NCI-H1694 (cell line): ENCODE results near the gene NEK10.

ENCODE experiments used
- DNase-seq: peaks from one replicate; lab custom pipeline; 2025; lab: John Stamatoyannopoulos, UW

NEK10 gene

DNA sequence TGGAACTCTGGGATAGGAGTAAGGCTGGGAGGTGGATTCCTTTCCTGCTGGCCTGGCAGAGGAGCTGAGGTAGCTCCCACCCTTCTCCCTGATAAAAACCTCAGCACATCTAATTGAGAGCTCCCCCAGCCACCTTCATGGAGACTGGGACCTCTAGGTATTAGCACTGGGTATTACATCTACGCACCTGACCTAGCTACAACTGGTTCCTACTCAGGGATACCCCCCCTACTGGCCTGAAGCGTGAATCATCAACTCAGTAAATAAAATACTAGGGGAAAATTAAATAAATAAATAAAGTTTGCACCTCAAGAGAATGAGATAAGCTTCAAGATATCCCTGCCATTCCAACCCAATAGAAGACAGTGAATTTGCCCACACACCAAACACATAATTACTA lies 140.4 kb downstream of the NEK10 start:
- no peak for DNase-seq

DNA sequence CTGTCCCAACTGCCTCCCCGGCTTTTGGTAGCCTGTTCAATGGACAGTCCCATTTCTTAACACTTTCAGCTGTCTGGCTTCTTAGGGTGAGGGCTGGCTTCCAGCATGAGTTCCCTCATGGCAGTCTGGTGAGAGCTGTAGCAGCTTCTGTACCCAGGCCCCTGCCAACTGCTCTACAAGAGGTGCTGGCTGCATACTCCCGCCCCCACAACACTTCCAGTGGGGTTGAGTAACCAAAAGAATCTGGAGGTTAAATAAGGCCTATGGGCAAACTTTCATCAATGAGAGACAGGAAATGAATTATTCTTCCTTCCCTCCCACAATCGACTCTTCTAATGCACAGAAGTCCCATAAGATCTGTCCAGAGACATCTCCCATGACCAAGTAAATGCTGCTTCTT lies 145.0 kb downstream of the NEK10 start:
- DNase-seq, result no peak

DNA sequence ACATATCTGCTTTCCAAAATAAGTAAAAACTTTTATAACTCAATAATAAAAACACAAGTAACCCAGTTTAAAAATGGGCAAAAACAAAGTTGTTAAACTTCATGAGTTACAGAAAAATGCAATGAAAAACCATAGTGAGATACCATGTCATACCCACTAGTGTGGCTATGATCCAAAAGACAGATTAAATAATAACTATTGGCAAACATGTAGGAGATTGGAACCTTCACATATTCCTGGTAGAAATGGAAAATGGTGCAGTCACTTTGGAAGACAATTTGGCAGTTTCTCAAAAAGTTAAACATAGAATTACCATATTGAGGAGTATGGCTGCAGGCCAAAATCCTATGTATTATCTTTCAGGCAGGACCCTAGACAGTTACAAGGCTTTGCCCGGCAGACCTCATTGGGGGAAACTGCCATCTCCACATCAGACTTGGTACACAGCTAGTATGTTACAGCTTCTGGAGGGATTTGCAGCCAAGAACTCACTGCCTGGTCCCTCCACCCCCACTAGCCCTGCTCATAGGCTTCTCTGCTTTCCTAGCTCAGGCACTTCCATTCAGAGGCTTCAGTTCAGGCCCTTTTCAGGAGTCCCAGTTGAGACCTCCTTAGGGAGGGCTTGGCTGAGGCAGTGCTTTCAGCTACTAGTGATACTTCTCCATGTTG lies 147.8 kb downstream of the NEK10 start:
- DNase-seq, result no peak

DNA sequence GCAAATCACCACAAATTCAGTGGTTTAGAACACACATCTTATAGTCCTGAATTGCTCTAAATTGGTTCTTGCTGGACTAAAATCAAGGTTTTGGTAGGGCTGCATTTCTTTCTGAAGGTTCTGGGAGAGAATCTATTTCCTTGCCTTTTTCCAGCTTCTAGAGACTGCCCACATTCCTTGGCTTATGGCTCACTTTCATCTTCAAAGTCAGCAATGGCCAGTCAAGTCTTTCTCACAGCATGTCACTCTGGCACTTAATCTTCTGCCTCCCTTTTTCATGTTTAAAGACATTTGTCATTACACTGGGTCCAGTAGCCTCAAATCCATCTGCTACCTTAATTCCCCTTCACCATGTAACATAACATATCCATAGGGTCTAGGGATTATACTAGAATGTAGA lies 149.0 kb downstream of the NEK10 start:
- DNase-seq, result no peak

DNA sequence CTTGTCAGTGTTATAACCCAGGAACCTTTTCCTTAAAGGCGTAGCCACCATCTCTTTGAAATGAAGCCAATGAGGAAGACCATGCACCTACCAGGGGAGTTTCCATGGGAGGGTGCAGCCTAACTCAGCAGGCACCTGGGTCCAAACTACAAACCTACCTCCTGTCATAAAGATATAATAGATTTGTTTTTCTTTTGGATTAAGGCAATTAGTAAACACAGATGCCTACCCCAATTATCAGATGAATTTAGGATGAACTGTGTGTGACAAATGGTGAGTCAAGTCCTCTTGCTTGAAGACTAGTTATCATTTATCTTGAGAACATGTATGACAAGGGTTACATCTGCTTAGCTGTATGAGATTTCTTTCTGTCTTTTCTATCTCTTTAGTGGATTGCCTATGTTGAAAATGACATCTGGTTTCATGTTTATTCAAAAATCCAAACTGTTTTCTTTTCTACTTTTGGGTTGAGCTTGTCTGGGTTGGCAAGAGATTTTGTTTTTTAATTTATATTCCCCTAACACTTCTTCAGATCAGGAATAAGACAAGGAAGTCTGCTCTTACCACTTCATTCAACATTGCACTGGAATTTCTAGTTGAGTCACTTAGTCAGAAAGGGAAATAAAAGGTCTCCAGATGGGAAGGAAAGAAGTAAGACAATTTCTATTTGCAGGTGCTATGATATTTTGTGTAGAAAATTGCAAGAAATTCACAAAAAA lies 149.9 kb downstream of the NEK10 start:
- no peak for DNase-seq

DNA sequence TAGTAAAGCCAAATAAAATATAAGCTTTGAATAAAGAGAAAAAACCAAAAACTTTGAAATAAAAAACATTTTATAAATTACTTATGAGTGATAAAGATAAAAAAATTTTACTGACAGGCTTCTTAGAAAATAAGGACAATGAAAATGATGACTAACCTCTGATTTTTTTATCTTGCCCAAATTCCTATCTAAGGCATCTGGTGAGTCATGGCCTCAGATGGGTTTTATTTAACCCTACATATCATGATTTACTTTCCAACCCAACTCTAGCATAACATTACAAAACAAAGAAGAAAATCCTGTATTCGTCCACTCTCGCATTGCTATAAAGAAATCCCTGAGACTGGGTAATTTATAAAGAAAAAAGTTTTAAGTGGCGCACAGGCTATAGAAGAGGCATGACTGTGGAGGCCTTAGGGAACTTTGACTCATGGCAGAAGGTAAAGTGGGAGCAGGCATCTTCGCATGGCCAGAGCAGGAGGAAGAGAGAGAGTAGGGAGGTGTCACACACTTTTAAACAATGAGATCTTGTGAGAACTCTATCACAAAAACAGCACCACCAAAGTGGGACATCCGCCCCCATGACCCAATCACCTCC lies 152.1 kb downstream of the NEK10 start:
- DNase-seq, result no peak

DNA sequence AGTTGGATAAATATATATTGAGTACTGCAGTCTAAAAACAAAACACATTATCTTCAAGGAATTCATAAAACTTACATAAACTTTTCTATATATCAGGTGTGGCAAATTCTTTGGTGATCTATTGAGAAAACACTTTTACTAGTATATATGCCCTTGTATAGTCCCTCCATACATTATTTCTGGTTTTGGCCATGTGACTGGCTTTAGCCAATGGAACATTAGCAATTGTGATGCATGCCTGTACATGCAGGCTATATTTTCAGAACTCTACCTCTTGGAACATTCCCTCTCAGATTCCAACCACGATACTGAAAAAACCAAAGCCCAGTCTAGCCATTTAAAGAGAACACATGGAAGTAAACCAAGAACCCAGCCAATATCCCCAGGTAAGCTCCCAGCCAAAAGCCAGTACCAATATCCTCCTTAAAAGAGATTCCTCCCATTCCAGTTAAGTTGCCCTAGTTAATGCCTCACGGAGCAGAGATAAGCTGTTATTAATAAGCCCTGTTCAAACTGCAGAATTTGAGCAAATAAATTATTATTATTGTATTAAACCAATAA lies 152.8 kb downstream of the NEK10 start:
- no peak for DNase-seq

DNA sequence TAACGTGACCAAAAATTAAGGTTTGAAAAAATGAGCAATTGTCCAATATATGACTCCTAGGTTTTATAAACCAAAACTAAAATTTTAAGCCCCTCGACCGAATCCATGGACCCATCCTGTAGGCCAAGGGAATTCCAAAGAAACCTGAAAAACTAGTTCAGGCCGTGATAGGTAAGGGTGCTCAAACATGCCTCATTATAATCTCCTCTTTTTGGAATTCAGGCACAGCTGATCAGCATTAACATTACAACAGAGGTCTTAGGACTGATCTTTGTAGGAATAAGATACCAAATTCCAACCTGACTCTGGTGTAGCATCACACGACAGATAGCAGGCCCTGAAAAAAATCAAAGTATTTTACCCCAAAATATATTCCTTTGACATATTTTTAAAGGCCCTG lies 155.7 kb downstream of the NEK10 start:
- no peak for DNase-seq

DNA sequence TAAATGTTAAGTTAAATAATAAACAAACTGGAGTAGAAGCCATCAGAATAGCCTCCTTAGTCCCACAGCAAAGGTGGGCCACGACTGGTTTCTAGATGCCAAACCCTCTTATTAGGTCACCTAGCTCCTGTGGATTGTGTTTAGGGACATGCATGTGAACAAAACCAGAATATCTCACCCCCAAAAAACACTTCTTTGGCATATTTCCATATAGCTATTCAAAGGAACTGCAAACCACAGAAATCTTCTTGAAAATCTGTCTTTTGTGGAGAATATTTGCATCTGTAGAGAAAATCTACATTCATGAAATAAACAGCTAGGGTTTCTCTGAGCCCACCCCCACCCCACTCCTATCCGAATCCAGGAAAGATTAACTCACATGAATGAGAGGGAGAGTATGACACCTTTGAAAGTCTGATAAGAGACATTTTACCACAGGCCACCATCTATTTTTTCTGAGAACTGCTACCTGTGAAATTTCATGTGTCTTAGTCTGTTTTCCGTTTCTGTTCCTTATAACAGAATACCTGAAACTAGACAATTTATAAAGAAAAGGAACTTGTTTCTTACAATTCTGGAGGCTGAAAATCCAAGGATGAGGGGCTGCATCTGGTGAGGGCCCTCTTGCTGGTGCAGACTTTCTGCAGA lies 159.4 kb downstream of the NEK10 start:
- DNase-seq, result no peak

DNA sequence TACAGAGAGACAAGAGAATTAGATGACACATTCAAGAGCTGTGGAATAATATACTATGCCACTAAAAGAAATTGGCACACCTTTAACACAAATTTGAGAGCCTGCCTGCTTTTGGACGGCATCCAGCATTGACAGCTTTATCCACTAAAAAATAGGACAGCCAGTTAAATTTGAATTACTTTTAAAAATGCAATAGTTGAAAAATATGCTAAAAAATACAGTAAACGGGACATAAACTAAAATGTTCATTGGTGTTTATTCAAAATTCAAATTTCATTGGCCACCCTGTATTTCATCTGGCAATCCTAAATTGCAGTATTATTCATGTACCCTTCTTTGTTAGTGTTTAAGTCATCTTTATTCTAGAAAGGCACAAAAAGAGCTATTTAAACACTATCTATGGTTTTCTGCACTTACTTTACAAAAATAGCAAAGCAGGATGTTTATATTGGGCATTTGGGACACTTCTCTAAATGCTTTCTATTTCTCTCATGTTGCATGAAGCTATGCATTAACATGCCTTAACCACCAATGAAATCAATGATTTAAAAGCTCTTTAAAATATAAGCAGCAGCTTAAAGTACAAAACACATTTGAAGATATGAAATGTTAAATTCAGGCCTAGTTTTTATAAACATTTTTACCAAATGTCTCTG lies 160.1 kb downstream of the NEK10 start:
- DNase-seq, result no peak

DNA sequence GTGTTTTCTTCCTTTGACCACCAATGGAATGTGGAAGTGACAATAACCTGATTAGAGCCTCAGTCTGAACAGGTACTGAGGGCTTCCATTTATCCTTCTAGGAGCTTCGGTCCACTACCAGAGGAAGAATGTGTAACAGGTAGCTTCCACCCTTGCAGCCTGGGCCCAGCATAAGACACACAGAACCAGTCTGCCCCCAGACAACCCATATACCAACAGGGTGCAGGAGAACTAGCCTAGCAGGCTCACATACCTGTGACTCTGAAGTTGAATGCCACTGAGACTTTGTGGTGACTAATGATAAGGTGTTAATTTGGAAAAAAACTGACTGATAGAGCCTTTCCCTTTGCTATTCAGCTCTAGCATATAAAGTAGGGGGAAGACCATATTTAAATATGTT lies 166.2 kb downstream of the NEK10 start:
- DNase-seq, result no peak

DNA sequence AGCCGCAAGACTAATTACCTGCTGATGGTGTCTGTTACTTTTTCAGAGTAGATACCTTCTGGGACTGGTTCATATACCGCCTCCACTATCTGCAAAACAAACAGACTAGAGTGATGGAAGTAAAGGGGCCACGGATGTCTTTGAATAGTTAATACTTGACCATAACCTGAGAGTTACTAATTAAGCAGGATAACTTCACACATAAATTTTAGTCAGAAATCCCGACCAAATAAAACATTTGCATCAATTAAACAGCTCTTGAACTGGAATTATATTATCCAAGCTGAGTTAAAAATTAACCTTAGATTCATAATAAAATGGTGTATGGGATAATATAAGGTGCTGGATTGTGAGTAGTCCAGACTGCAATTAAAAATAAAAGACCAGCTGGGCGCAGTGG lies 167.7 kb downstream of the NEK10 start:
- no peak for DNase-seq

DNA sequence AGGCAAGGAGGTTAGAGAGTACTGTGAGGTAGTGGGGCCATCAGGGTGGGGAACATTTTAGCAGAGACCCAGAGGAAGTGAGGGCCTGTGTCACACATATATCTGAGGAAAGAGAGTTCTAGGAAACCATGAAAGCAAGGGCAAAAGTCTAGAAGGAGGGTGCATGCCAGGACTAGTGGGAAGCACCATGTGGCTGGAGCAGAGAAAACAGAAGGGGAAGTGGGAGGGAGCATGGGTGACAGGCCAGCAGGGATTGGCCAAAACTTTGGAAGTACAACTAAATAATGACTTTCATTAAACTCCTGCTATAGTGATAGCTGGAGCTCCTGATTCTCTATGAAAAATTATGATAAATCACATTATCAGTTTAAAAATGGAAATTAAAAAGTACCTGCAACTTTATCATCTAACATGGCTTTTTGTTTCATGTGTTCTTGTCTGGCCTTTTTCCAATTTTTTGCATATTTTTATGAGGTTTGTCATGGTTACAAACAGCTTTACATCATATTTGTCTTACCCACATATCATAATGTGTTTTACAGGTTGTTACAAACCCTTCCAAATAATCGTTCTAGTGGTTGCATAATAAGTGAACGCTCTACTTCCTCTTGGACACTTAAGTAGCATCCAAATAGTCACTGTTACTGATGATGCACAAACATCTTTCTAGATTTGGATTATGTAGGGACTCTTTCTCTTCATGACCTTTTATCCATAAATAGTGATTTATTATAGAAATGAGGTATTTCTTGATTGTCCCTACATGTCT lies 168.3 kb downstream of the NEK10 start:
- DNase-seq, result no peak

DNA sequence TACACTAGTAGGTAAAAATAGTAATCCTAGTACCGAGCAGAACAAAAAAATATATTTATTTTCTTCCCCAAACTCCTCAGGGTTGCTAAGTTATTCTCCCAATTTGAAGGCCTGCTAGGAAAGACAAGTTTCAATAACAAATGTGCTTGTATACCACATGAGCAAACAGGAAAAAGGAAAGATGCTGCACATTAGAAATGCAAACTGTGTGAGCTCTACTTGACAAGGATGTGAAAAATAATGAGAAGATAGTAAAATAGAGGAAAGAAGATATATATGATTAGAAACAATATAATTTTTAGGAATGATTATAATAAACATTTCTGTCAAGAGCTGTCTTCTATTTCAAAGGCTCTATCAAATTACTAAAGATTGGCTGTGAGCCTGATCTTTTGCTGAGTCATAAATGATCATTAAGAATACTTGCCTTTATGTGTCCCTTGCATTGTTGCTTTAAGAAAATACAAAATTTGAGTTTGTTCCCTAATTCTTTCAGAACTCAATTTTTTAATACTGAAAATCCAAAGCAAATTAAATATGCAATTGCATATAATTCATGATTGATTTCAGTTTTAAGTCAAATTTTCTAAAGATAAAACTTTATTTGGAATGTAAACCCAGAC lies 174.2 kb downstream of the NEK10 start:
- no peak for DNase-seq

DNA sequence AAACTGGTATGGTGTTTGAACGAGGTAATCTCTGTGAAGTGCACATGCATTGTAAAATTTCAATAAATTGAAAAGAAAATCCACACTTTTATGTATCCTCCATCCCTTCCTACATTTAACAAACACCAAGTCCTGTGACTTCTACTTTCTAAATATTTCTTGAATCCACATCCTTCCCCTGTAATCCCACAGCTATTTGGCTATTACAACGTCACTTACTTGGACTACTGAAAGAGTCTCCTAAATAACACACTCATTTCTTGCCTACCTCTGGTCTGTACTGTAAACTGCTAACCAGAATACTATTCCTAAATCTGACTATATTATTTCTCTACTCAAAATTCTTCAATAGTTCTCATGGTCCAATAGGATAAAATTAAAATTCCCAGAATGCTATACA lies 176.1 kb downstream of the NEK10 start:
- DNase-seq, result no peak

DNA sequence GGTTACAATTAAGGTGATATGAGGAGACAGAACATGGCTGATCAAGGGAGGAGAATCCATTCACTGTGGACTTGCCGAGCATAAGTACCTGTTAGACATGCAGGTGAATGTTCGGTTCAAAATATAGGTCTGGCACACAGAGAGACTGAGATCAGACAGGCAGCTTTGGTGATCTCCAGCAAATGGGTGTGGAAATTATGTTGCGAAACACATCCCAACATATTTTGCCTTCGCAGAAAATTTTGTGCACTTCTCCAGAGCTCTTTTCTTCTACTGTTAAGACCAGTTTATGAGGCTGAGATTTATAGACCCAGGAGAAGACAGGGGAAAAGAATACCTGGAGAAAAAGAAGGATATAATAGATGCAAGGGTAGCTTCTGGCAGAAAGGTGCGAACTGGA lies 183.2 kb downstream of the NEK10 start:
- no peak for DNase-seq

DNA sequence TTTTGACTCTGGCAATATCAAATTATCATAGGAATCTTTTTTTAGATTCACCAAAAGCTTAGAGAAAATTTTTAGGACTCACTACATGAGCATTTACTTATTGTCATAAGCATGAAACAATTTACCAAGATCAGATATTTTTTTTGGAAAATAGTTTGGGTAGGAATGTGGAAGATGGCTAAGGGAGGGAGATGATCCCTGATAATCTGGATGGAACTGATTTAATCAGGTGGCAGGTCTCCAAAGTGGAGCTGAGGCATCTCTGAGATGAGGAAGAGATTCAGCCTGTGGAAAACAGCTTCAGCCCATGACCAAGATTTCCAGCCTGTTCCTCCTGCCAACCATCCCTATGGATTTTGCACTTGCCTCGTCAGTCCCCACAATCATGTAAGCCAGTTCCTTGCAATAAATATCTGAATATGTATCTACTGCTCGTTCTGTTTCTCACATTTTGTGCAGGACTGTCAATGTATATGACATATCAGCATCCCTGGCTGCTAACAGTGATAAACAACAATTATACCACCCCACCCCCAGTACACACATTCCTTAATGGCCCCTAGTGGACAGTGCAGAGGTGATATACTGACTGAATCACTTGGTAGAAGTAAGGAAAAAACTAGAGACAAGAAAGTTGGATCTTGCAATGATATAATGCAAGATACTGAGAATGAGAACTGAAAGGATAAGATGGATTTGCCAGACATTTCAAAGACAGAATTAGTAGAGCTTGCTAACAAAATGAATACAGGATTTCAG lies 183.8 kb downstream of the NEK10 start:
- DNase-seq, result no peak

DNA sequence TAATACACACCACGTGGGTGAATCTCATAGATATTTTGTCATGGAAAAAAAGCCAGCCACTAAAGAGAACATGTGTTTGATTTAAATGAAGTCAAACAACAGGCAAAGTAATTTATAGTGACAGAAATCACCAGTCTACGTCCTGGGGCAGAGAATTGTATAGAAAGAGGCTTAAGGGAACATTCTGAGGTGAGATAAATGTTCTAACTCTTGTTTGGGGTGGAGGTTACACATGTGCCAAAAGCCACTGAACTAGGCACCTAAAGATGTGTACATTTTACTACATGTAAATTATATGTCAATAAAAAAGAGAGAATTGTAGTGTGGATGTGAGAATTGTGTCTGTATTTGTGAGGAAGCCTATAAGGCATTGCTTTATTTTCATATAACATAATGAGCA lies 184.9 kb downstream of the NEK10 start:
- no peak for DNase-seq

DNA sequence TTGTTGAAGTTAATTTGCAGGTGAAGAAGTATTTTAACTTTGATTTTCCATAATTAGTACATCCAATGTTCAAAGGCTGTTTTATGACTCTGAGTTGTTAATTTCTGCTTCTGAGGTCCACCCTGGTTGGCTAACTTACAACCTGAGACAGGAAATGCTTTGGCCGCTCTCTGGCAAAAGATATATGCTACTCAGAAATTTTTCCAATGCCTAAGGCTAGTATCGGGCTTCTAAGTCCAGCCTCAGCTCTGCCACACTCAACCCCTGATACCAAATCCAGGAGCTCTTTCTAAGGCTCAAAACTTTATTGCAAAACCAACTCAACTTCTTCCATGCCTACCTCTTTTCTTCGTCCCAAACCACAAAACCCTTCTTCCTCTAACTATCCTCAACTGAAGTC lies 192.9 kb downstream of the NEK10 start:
- no peak for DNase-seq

DNA sequence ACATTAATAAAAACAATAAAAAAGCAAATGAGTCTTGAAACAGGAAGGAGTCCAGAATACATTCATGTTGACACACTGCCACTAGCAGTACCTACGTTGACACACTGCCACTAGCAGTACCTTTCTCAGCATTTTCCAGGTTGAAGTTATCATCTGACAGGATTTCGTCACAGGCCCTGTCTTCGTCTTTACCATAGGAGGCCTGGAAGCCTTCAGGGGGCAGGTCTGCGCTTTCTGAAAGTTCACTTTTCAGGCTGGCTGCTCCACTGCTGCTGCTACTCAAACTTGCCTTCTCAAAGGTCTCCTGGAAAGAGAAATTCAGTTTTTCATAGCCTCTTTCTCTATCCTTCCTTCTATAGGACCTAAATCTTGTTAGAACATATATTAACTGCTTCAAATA lies 194.7 kb downstream of the NEK10 start:
- no peak for DNase-seq
